GM23338 (cell line): Measurements from ENCODE around the gene FAM209A. TPM values are rescaled to one million over a fixed set of nuclear protein-coding genes. Genes with fewer than 3 reads are reported as not detected.

Experiments used
- ATAC-seq: fragments of 200-7000 bp; cut with Tn5 transposase; 3 replicates; pipeline ENCODE4 v1.9.1; 2020
- DNase-seq: peaks from one replicate; pipeline ENCODE4 v3.0.0-alpha.2; 2015; ENCODE audit warnings: low spot score
- H2AFZ ChIP-seq: fragments of 200-600 bp; sonication (generic); 2 replicates; pipeline ENCODE4 v1.8.0; 2016; ENCODE audit warnings: antibody characterized with exemption, mild to moderate bottlenecking, moderate library complexity
- H3F3A ChIP-seq: fragments of 200-600 bp; sonication (generic); replicated peaks from 2 replicates; pipeline ENCODE4 v1.8.0; 2017; ENCODE audit warnings: antibody characterized with exemption, mixed run types, low read depth
- H3K27ac ChIP-seq: fragments of 200-600 bp; sonication (generic); 2 replicates; pipeline ENCODE4 v1.6.1; 2016; ENCODE audit warnings: low read depth
- H3K27me3 ChIP-seq: fragments of 200-600 bp; sonication (generic); 2 replicates; pipeline ENCODE4 v1.8.0; 2016; ENCODE audit warnings: mild to moderate bottlenecking, mixed run types, moderate library complexity; ENCODE audit not compliant: insufficient read depth
- H3K36me3 ChIP-seq: fragments of 200-600 bp; sonication (generic); 2 replicates; pipeline ENCODE4 v1.8.0; 2016; ENCODE audit warnings: mild to moderate bottlenecking; ENCODE audit not compliant: insufficient read depth
- H3K4me1 ChIP-seq: fragments of 200-600 bp; sonication (generic); 2 replicates; pipeline ENCODE4 v1.8.0; 2016; ENCODE audit warnings: mild to moderate bottlenecking, moderate library complexity; ENCODE audit not compliant: insufficient read depth
- H3K4me2 ChIP-seq: fragments of 200-600 bp; sonication (generic); 2 replicates; pipeline ENCODE4 v1.7.1; 2017; ENCODE audit warnings: mixed run types
- H3K4me3 ChIP-seq: fragments of 200-600 bp; sonication (generic); 2 replicates; pipeline ENCODE4 v1.6.1; 2016; ENCODE audit warnings: mixed run types
- H3K79me2 ChIP-seq: fragments of 200-600 bp; sonication (generic); replicated peaks from 2 replicates; pipeline ENCODE4 v1.8.0; 2017; ENCODE audit warnings: mild to moderate bottlenecking; ENCODE audit not compliant: insufficient read depth
- H3K9me2 ChIP-seq: fragments of 200-600 bp; sonication (generic); 2 replicates; pipeline ENCODE4 v1.8.0; 2017; ENCODE audit not compliant: insufficient read depth
- H4K20me1 ChIP-seq: fragments of 200-600 bp; sonication (generic); replicated peaks from 2 replicates; pipeline ENCODE4 v1.8.0; 2017; ENCODE audit warnings: mild to moderate bottlenecking; ENCODE audit not compliant: insufficient read depth
- H3K27ac Mint-ChIP-seq: 2 replicates; pipeline ENCODE4 v1.8.0; 2020; ENCODE audit warnings: inconsistent platforms, mild to moderate bottlenecking, moderate library complexity, mixed read lengths
- H3K27me3 Mint-ChIP-seq: 3 replicates; pipeline ENCODE4 v1.8.0; 2022; ENCODE audit warnings: low read depth, mild to moderate bottlenecking, moderate library complexity, mixed read lengths, inconsistent platforms; ENCODE audit not compliant: insufficient read depth, poor library complexity
- H3K36me3 Mint-ChIP-seq: 3 replicates; pipeline ENCODE4 v1.8.0; 2021; ENCODE audit warnings: low read depth, mild to moderate bottlenecking, inconsistent platforms, moderate library complexity, mixed read lengths
- H3K4me1 Mint-ChIP-seq: 3 replicates; pipeline ENCODE4 v1.8.0; 2020; ENCODE audit warnings: mild to moderate bottlenecking, inconsistent platforms, mixed read lengths
- H3K4me3 Mint-ChIP-seq: 3 replicates; pipeline ENCODE4 v1.8.0; 2021; ENCODE audit warnings: moderate library complexity, mild to moderate bottlenecking, inconsistent platforms, mixed read lengths
- H3K9me3 Mint-ChIP-seq: 3 replicates; pipeline ENCODE4 v1.8.0; 2020; ENCODE audit warnings: moderate library complexity, mild to moderate bottlenecking, inconsistent platforms, mixed read lengths
- CREB1 ChIP-seq: fragments of 250-450 bp; sonication (Bioruptor Pico); IDR thresholded peaks from 2 replicates; pipeline ENCODE4 v1.5.0; 2020; ENCODE audit warnings: low read depth, mild to moderate bottlenecking, moderate library complexity
- EZH2 ChIP-seq: fragments of 200-600 bp; sonication (generic); IDR thresholded peaks from one replicate; pipeline ENCODE4 v1.8.0; 2017; ENCODE audit warnings: antibody characterized with exemption, mild to moderate bottlenecking, low read depth; ENCODE audit not compliant: unreplicated experiment
- EZH2phosphoT487 ChIP-seq: fragments of 200-600 bp; sonication (generic); IDR thresholded peaks from one replicate; pipeline ENCODE4 v1.8.1; 2018; ENCODE audit warnings: antibody characterized with exemption; ENCODE audit not compliant: unreplicated experiment
- JUNB ChIP-seq: IDR thresholded peaks from one replicate; pipeline ENCODE4 v1.6.1; 2016; ENCODE audit warnings: antibody characterized with exemption; ENCODE audit not compliant: unreplicated experiment
- NANOG ChIP-seq: IDR thresholded peaks from 2 replicates; pipeline ENCODE4 v1.6.1; 2016; ENCODE audit warnings: antibody characterized with exemption, borderline replicate concordance
- POLR2AphosphoS5 ChIP-seq: IDR thresholded peaks from 2 replicates; pipeline ENCODE4 v1.6.1; 2016; ENCODE audit warnings: antibody characterized with exemption, low read depth
- STAT1 ChIP-seq: IDR thresholded peaks from one replicate; pipeline ENCODE4 v1.6.1; 2016; ENCODE audit warnings: antibody characterized with exemption; ENCODE audit not compliant: unreplicated experiment
- ZNF114 ChIP-seq: fragments of 250-450 bp; sonication (Bioruptor Pico); IDR thresholded peaks from 2 replicates; pipeline ENCODE4 v1.5.0; 2020; ENCODE audit warnings: mild to moderate bottlenecking, moderate library complexity
- ZNF331 ChIP-seq: fragments of 250-450 bp; sonication (Bioruptor Pico); IDR thresholded peaks from 2 replicates; pipeline ENCODE4 v1.5.0; 2020; ENCODE audit warnings: low read depth, mild to moderate bottlenecking, moderate library complexity
- polyA plus RNA-seq: library from polyadenylated mRNA; unstranded; fragments of >200 nt; fragmentation: Nextera tagmentation; extraction: Ambion mirVana; gene quantifications from 2 replicates; pipeline ENCODE4 v1.2.1, GENCODE V29; 2016
- total RNA-seq: library from RNA; depleted of rRNA; stranded (reverse); fragments of >200 nt; shearing (Covaris generic); gene quantifications from 2 replicates; pipeline ENCODE4 v1.2.3, GENCODE V29; 2014
- TF ChIP-seq, protein P1 (sequence below): IDR thresholded peaks from one replicate; pipeline ENCODE4 v1.6.1; 2018; ENCODE audit warnings: antibody characterized with exemption; ENCODE audit not compliant: unreplicated experiment
- TF ChIP-seq, protein P2 (sequence below): IDR thresholded peaks from 2 replicates; pipeline ENCODE4 v1.6.1; 2016; ENCODE audit warnings: antibody characterized with exemption
- TF ChIP-seq, protein P3 (sequence below): fragments of 250-450 bp; sonication (Bioruptor Pico); IDR thresholded peaks from 2 replicates; pipeline ENCODE4 v1.5.0; 2020; ENCODE audit warnings: mild to moderate bottlenecking, moderate library complexity
- TF ChIP-seq, protein P4 (sequence below), 2 experiments: fragments of 200-600 bp in 1 of 2; sonication (generic) in 1 of 2; conservative IDR thresholded peaks; 2 replicates each; pipeline versions ENCODE4 v1.5.1 to v1.6.1; 2016 to 2017; ENCODE audit warnings: antibody characterized with exemption in 2 of 2, low read depth in 2 of 2, mild to moderate bottlenecking in 2 of 2, moderate library complexity in 1 of 2

FAM209A gene
- total and polyA plus RNA-seq, 2 experiments from 2014 or later = not detected

DNA sequence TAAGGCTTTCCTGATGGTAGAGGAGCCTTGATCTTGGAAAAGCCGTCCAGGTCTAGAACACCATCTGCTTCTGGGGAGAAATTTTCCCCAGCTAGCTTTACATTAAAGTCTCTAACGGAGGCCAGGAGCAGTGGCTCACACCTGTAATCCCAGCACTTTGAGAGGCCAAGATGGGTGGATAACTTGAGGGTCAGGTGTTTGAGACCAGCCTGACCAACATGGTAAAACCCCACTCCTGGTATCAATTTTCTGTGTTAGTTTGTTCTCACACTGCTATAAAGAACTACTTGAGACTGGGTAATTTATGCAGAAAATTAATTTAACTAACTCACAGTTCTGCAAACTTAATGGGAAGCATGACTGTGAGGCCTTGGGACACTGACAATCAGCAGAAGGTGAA lies 46.3 kb downstream of the FAM209A start:
- Histone ChIP-seq H3F3A (no peaks in the 10 kb centered on the region), H4K20me1 (no peaks in the 10 kb centered on the region), H3K4me3 (no peak overlapping the region), H3K9me2 (no peaks in the 10 kb centered on the region), H3K4me2 (no peak overlapping the region), H3K79me2 (no peaks in the 10 kb centered on the region), H3K4me1 (no peaks in the 10 kb centered on the region), H3K36me3 (no peaks in the 10 kb centered on the region), H2AFZ (no peak overlapping the region), H3K27ac (no peak overlapping the region), H3K27me3 (no peaks in the 10 kb centered on the region)
- Mint-ChIP-seq H3K36me3 (no peaks in the 10 kb centered on the region; the same call in 2 of the 3 replicates), H3K4me3 (no peak overlapping the region), H3K27ac (no peak overlapping the region), H3K4me1 (peaks cover 2% of the 10 kb centered on the region; the same call in 1 of the 3 replicates), H3K27me3 (peaks cover 4% of the 10 kb centered on the region), H3K9me3 (peaks cover 16% of the 10 kb centered on the region; the same call in 2 of the 3 replicates)
- no peak for ATAC-seq
- no peak for DNase-seq
- TF ChIP-seq, protein P1, sequence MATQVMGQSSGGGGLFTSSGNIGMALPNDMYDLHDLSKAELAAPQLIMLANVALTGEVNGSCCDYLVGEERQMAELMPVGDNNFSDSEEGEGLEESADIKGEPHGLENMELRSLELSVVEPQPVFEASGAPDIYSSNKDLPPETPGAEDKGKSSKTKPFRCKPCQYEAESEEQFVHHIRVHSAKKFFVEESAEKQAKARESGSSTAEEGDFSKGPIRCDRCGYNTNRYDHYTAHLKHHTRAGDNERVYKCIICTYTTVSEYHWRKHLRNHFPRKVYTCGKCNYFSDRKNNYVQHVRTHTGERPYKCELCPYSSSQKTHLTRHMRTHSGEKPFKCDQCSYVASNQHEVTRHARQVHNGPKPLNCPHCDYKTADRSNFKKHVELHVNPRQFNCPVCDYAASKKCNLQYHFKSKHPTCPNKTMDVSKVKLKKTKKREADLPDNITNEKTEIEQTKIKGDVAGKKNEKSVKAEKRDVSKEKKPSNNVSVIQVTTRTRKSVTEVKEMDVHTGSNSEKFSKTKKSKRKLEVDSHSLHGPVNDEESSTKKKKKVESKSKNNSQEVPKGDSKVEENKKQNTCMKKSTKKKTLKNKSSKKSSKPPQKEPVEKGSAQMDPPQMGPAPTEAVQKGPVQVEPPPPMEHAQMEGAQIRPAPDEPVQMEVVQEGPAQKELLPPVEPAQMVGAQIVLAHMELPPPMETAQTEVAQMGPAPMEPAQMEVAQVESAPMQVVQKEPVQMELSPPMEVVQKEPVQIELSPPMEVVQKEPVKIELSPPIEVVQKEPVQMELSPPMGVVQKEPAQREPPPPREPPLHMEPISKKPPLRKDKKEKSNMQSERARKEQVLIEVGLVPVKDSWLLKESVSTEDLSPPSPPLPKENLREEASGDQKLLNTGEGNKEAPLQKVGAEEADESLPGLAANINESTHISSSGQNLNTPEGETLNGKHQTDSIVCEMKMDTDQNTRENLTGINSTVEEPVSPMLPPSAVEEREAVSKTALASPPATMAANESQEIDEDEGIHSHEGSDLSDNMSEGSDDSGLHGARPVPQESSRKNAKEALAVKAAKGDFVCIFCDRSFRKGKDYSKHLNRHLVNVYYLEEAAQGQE = no peak
- TF ChIP-seq NANOG (no peak), EZH2phosphoT487 (no peak), EZH2 (no peak), CREB1 (CRISPR knock-in tag) (no peak), POLR2AphosphoS5 (no peak), ZNF114 (CRISPR knock-in tag) (no peak), ZNF331 (CRISPR knock-in tag) (no peak), JUNB (no peak), STAT1 (no peak)
- TF ChIP-seq, protein P2, sequence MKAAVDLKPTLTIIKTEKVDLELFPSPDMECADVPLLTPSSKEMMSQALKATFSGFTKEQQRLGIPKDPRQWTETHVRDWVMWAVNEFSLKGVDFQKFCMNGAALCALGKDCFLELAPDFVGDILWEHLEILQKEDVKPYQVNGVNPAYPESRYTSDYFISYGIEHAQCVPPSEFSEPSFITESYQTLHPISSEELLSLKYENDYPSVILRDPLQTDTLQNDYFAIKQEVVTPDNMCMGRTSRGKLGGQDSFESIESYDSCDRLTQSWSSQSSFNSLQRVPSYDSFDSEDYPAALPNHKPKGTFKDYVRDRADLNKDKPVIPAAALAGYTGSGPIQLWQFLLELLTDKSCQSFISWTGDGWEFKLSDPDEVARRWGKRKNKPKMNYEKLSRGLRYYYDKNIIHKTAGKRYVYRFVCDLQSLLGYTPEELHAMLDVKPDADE = no peak
- TF ChIP-seq, protein P3, sequence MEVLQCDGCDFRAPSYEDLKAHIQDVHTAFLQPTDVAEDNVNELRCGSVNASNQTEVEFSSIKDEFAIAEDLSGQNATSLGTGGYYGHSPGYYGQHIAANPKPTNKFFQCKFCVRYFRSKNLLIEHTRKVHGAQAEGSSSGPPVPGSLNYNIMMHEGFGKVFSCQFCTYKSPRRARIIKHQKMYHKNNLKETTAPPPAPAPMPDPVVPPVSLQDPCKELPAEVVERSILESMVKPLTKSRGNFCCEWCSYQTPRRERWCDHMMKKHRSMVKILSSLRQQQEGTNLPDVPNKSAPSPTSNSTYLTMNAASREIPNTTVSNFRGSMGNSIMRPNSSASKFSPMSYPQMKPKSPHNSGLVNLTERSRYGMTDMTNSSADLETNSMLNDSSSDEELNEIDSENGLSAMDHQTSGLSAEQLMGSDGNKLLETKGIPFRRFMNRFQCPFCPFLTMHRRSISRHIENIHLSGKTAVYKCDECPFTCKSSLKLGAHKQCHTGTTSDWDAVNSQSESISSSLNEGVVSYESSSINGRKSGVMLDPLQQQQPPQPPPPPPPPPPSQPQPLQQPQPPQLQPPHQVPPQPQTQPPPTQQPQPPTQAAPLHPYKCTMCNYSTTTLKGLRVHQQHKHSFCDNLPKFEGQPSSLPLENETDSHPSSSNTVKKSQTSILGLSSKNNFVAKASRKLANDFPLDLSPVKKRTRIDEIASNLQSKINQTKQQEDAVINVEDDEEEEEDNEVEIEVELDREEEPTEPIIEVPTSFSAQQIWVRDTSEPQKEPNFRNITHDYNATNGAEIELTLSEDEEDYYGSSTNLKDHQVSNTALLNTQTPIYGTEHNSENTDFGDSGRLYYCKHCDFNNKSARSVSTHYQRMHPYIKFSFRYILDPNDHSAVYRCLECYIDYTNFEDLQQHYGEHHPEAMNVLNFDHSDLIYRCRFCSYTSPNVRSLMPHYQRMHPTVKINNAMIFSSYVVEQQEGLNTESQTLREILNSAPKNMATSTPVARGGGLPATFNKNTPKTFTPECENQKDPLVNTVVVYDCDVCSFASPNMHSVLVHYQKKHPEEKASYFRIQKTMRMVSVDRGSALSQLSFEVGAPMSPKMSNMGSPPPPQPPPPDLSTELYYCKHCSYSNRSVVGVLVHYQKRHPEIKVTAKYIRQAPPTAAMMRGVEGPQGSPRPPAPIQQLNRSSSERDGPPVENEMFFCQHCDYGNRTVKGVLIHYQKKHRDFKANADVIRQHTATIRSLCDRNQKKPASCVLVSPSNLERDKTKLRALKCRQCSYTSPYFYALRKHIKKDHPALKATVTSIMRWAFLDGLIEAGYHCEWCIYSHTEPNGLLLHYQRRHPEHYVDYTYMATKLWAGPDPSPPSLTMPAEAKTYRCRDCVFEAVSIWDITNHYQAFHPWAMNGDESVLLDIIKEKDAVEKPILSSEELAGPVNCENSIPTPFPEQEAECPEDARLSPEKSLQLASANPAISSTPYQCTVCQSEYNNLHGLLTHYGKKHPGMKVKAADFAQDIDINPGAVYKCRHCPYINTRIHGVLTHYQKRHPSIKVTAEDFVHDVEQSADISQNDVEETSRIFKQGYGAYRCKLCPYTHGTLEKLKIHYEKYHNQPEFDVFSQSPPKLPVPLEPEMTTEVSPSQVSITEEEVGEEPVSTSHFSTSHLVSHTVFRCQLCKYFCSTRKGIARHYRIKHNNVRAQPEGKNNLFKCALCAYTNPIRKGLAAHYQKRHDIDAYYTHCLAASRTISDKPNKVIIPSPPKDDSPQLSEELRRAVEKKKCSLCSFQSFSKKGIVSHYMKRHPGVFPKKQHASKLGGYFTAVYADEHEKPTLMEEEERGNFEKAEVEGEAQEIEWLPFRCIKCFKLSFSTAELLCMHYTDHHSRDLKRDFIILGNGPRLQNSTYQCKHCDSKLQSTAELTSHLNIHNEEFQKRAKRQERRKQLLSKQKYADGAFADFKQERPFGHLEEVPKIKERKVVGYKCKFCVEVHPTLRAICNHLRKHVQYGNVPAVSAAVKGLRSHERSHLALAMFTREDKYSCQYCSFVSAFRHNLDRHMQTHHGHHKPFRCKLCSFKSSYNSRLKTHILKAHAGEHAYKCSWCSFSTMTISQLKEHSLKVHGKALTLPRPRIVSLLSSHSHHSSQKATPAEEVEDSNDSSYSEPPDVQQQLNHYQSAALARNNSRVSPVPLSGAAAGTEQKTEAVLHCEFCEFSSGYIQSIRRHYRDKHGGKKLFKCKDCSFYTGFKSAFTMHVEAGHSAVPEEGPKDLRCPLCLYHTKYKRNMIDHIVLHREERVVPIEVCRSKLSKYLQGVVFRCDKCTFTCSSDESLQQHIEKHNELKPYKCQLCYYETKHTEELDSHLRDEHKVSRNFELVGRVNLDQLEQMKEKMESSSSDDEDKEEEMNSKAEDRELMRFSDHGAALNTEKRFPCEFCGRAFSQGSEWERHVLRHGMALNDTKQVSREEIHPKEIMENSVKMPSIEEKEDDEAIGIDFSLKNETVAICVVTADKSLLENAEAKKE (CRISPR knock-in tag) = no peak
- TF ChIP-seq, protein P4, sequence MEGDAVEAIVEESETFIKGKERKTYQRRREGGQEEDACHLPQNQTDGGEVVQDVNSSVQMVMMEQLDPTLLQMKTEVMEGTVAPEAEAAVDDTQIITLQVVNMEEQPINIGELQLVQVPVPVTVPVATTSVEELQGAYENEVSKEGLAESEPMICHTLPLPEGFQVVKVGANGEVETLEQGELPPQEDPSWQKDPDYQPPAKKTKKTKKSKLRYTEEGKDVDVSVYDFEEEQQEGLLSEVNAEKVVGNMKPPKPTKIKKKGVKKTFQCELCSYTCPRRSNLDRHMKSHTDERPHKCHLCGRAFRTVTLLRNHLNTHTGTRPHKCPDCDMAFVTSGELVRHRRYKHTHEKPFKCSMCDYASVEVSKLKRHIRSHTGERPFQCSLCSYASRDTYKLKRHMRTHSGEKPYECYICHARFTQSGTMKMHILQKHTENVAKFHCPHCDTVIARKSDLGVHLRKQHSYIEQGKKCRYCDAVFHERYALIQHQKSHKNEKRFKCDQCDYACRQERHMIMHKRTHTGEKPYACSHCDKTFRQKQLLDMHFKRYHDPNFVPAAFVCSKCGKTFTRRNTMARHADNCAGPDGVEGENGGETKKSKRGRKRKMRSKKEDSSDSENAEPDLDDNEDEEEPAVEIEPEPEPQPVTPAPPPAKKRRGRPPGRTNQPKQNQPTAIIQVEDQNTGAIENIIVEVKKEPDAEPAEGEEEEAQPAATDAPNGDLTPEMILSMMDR (conservative IDR thresholded peaks at IDR 0.05; ENCODE audit: low read depth in 2 of 2) = no peak
